Sigmoid colon (tissue), 7 donors: Measurements from ENCODE around the gene TPK1. TPM values are rescaled to one million over a fixed set of nuclear protein-coding genes. Genes with fewer than 3 reads are reported as not detected.

Experiments
- DNase-seq: peaks from one replicate; pipeline ENCODE4 v3.0.0-alpha.2; 2019
- H3K27ac ChIP-seq, 4 donors: fragments of 200-600 bp; sonication (generic); one replicate each; pipeline ENCODE4 v1.5.1; 2016 to 2019; ENCODE audit warnings: mild to moderate bottlenecking in 1 of 4
- H3K27me3 ChIP-seq, 3 donors: fragments of 200-600 bp; sonication (generic); one replicate each; pipeline ENCODE4 v1.5.1; 2019; ENCODE audit warnings: mild to moderate bottlenecking in 1 of 3
- H3K36me3 ChIP-seq, 4 donors: fragments of 200-600 bp; sonication (generic); one replicate each; pipeline ENCODE4 v1.5.1; 2016 to 2019
- H3K4me1 ChIP-seq, 4 donors: fragments of 200-600 bp; sonication (generic); one replicate each; pipeline ENCODE4 v1.5.1; 2017 to 2019
- H3K4me3 ChIP-seq, 4 donors: fragments of 200-600 bp; sonication (generic); one replicate each; pipeline ENCODE4 v1.5.1; 2017 to 2019; ENCODE audit warnings: mild to moderate bottlenecking in 2 of 4, moderate library complexity in 1 of 4
- H3K9me3 ChIP-seq, 4 donors: fragments of 200-600 bp in 3 of 4; sonication (generic) in 3 of 4; one replicate each; pipeline versions ENCODE4 v1.5.1 to v1.6.1; 2013 to 2019
- EP300 ChIP-seq, 4 donors: sonication (generic); formaldehyde crosslinking; IDR thresholded peaks; one replicate each; pipeline ENCODE4 v1.6.1; 2017; ENCODE audit warnings: antibody characterized with exemption in 4 of 4
- POLR2A ChIP-seq, 2 donors: fragments of 450-650 bp; IDR thresholded peaks; one replicate each; pipeline ENCODE4 v1.6.1; 2016; ENCODE audit warnings: antibody characterized with exemption in 2 of 2, mild to moderate bottlenecking in 2 of 2, moderate library complexity in 2 of 2
- POLR2AphosphoS5 ChIP-seq, 4 donors: sonication (generic); formaldehyde crosslinking; IDR thresholded peaks; one replicate each; pipeline ENCODE4 v1.6.1; 2017; ENCODE audit warnings: antibody characterized with exemption in 4 of 4
- WGBS, 2 donors: extraction: QIAGEN DNeasy Blood & Tissue Kit; methylation state at CpG; one replicate each; pipeline ENCODE4 v1.1.7; 2013; 5-methylcytosine and 5-hydroxymethylcytosine counted together
- intact Hi-C: fragments of 100-400 bp; cut with DNase I; formaldehyde crosslinking; loops from one replicate; pipeline ENCODE4 v1.15.1; 2023
- polyA plus RNA-seq, 3 donors: library from polyadenylated mRNA; stranded (reverse); fragments of 200-250 nt; gene quantifications; one replicate each; pipeline ENCODE4 v1.2.3, GENCODE V29; 2013
- total RNA-seq, 4 donors: library from RNA; depleted of rRNA; stranded (reverse); fragments of >200 nt; gene quantifications; one replicate each; pipeline ENCODE4 v1.1.0, GENCODE V29; 2016
- TF ChIP-seq, protein P1 (sequence below), 4 experiments: fragments of 450-650 bp in 3 of 4; fragments of 200-600 bp in 1 of 4; IDR thresholded peaks; one replicate each; pipeline ENCODE4 v1.5.1; 2016 to 2019; ENCODE audit warnings: antibody characterized with exemption in 4 of 4, mild to moderate bottlenecking in 3 of 4, moderate library complexity in 2 of 4
- donor health status: healthy with polysubstance abuse.
- donor health status: Bipolar disorder and iron deficiency.
- donor health status: healthy.

The TPK1 gene
- total and polyA plus RNA-seq, 7 donors = 4.1 to 14.3 (median 7.2) TPM

GRCh38 chr7:144415858-144416257 lies 420.0 kb downstream of the TPK1 start:
- Histone ChIP-seq H3K4me1 (no peaks in the 10 kb centered on the region), H3K36me3 (no peaks in the 10 kb centered on the region), H3K9me3 (peaks cover 0 to 4% (median 0%) of the 10 kb centered on the region in 4 donors), H3K27me3 (no peaks in the 10 kb centered on the region), H3K27ac (no peak overlapping the region), H3K4me3 (no peak overlapping the region)
- TF ChIP-seq POLR2A (IDR thresholded peaks at IDR 0.05) (no peak), POLR2AphosphoS5 (IDR thresholded peaks at IDR 0.05) (no peak), EP300 (IDR thresholded peaks at IDR 0.05) (no peak)
- TF ChIP-seq, protein P1, sequence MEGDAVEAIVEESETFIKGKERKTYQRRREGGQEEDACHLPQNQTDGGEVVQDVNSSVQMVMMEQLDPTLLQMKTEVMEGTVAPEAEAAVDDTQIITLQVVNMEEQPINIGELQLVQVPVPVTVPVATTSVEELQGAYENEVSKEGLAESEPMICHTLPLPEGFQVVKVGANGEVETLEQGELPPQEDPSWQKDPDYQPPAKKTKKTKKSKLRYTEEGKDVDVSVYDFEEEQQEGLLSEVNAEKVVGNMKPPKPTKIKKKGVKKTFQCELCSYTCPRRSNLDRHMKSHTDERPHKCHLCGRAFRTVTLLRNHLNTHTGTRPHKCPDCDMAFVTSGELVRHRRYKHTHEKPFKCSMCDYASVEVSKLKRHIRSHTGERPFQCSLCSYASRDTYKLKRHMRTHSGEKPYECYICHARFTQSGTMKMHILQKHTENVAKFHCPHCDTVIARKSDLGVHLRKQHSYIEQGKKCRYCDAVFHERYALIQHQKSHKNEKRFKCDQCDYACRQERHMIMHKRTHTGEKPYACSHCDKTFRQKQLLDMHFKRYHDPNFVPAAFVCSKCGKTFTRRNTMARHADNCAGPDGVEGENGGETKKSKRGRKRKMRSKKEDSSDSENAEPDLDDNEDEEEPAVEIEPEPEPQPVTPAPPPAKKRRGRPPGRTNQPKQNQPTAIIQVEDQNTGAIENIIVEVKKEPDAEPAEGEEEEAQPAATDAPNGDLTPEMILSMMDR (IDR thresholded peaks at IDR 0.05) = no peak
- no peak for DNase-seq
- intact Hi-C loops = no loop called here

GRCh38 chr7:144414815-144415214 lies 421.0 kb downstream of the TPK1 start:
- H3K27ac ChIP-seq = no peak overlapping the region
- TF ChIP-seq POLR2A (IDR thresholded peaks at IDR 0.05) (no peak), EP300 (IDR thresholded peaks at IDR 0.05) (no peak), POLR2AphosphoS5 (IDR thresholded peaks at IDR 0.05) (no peak)
- TF ChIP-seq, protein P1 (IDR thresholded peaks at IDR 0.05) = no peak
- intact Hi-C loops = no loop called here
- no peaks in the 10 kb centered on the region for H3K4me1 ChIP-seq
- H3K36me3 ChIP-seq = no peaks in the 10 kb centered on the region
- no peaks in the 10 kb centered on the region for H3K27me3 ChIP-seq
- no peak overlapping the region for H3K4me3 ChIP-seq
- H3K9me3 ChIP-seq = peaks cover 0 to 4% (median 0%) of the 10 kb centered on the region in 4 donors
- 80 to 82% methylated on average over 3 of the region's 3 CpGs for WGBS, 2 donors
- DNase-seq = no peak

GRCh38 chr7:144410441-144410840 lies 425.4 kb downstream of the TPK1 start:
- Histone ChIP-seq H3K9me3 (no peaks in the 10 kb centered on the region), H3K4me3 (no peak overlapping the region), H3K4me1 (peaks cover 0 to 17% (median 10%) of the 10 kb centered on the region in 4 donors), H3K27me3 (no peaks in the 10 kb centered on the region), H3K36me3 (no peaks in the 10 kb centered on the region), H3K27ac (no peak overlapping the region)
- intact Hi-C loops = no loop called here
- no peak for DNase-seq
- WGBS, 2 donors = 22 to 33% methylated on average over 4 of the region's 4 CpGs
- TF ChIP-seq EP300 (IDR thresholded peaks at IDR 0.05) (no peak), POLR2AphosphoS5 (IDR thresholded peaks at IDR 0.05) (no peak), POLR2A (IDR thresholded peaks at IDR 0.05) (no peak)
- TF ChIP-seq, protein P1 (IDR thresholded peaks at IDR 0.05) = no peak

- H3K36me3 ChIP-seq = no peaks in the 10 kb centered on the region
- TF ChIP-seq POLR2AphosphoS5 (IDR thresholded peaks at IDR 0.05) (no peak), EP300 (IDR thresholded peaks at IDR 0.05) (no peak), POLR2A (IDR thresholded peaks at IDR 0.05) (no peak)
- TF ChIP-seq, protein P1 (IDR thresholded peaks at IDR 0.05) = no peak
- H3K4me1 ChIP-seq = peaks cover 0 to 17% (median 10%) of the 10 kb centered on the region in 4 donors
- H3K9me3 ChIP-seq = no peaks in the 10 kb centered on the region
- no peaks in the 10 kb centered on the region for H3K27me3 ChIP-seq
- no peak overlapping the region for H3K27ac ChIP-seq
- WGBS, 2 donors = 75 to 76% methylated on average over 3 of the region's 3 CpGs
- intact Hi-C loops = no loop called here
- no peak for DNase-seq
- H3K4me3 ChIP-seq = no peak overlapping the region
These were observed 427.7 kb downstream of the TPK1 start for GRCh38 chr7:144408121-144408520.

DNA sequence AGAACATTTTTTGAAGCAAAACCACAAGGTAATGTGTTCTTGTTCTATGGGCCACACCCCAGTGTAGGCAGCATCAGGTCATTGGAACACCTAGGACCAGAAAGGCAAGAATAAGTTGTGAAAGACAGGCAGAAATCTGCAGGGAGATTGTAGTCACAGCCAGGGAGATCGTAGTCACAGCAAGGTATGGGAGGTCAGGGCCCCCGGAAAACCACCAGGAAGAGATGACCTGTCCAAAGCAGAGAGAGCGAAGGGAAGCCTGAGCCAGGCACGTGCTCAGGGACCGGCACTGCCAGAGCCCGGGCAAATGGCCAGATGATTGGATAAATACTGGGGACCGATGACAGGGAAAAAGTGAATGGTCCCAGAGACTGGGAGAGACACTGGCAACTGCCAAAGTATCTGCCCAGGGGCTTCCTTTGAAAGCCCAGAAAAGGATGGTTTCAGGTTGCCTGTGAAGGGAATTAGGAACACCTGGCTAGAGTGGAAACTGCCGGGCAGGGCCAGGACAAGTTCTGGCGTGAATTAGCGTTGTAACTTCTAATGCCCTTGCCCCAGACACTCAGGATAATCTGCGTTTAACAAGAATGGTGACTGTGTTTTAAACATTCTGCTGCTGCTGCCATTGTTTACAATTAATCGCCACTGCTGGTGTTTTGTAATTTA lies 428.5 kb downstream of the TPK1 start:
- Histone ChIP-seq H3K27me3 (no peaks in the 10 kb centered on the region), H3K4me1 (peaks cover 0 to 17% (median 10%) of the 10 kb centered on the region in 4 donors), H3K9me3 (no peaks in the 10 kb centered on the region), H3K36me3 (no peaks in the 10 kb centered on the region), H3K27ac (no peak overlapping the region), H3K4me3 (no peak overlapping the region)
- 74 to 76% methylated on average over 12 of the region's 12 CpGs for WGBS, 2 donors
- TF ChIP-seq POLR2AphosphoS5 (IDR thresholded peaks at IDR 0.05) (no peak), EP300 (IDR thresholded peaks at IDR 0.05) (no peak), POLR2A (IDR thresholded peaks at IDR 0.05) (no peak)
- TF ChIP-seq, protein P1 (IDR thresholded peaks at IDR 0.05) = no peak
- intact Hi-C loops = no loop called here
- no peak for DNase-seq
